Astrocyte (in vitro differentiated cells and primary cell): ENCODE measurements around the gene CCDC28A. TPM values are rescaled to one million over a fixed set of nuclear protein-coding genes. Genes with fewer than 3 reads are reported as not detected.

Experiments
- DNase-seq: peaks from one replicate; pipeline ENCODE4 v3.0.0-alpha.2; 2010; ENCODE audit warnings: low read depth
- FAIRE-seq: peaks from 2 replicates; lab custom pipeline; 2011; peaks lifted over from hg19 to GRCh38; lab: Jason Lieb, UNC
- H2AFZ ChIP-seq: 2 replicates; pipeline ENCODE4 v1.6.0; 2012; ENCODE audit warnings: low read depth, low read length, inconsistent platforms
- H3K27ac ChIP-seq: 2 replicates; pipeline ENCODE4 v1.5.1; 2011; ENCODE audit warnings: low read depth, low read length, inconsistent platforms
- H3K27me3 ChIP-seq: 2 replicates; pipeline ENCODE4 v1.6.0; 2011; ENCODE audit warnings: low read length, inconsistent platforms; ENCODE audit not compliant: insufficient read depth
- H3K36me3 ChIP-seq: 2 replicates; pipeline ENCODE4 v1.5.1; 2011; ENCODE audit warnings: low read length, inconsistent platforms; ENCODE audit not compliant: insufficient read depth
- H3K4me1 ChIP-seq: 2 replicates; pipeline ENCODE4 v1.5.1; 2011; ENCODE audit warnings: low read length, inconsistent platforms; ENCODE audit not compliant: insufficient read depth
- H3K4me2 ChIP-seq: 2 replicates; pipeline ENCODE4 v1.6.0; 2012; ENCODE audit warnings: low read length, inconsistent platforms
- H3K4me3 ChIP-seq: 2 replicates; pipeline ENCODE4 v1.5.1; 2011; ENCODE audit warnings: low read depth, mild to moderate bottlenecking, low read length, inconsistent platforms; ENCODE audit not compliant: insufficient read depth
- H3K79me2 ChIP-seq: 2 replicates; pipeline ENCODE4 v1.6.0; 2012; ENCODE audit warnings: mild to moderate bottlenecking, low read length, inconsistent platforms; ENCODE audit not compliant: insufficient read depth
- H3K9ac ChIP-seq: 2 replicates; pipeline ENCODE4 v1.6.0; 2012; ENCODE audit warnings: mild to moderate bottlenecking, low read length, inconsistent platforms
- H3K9me3 ChIP-seq: 2 replicates; pipeline ENCODE4 v1.5.1; 2012; ENCODE audit warnings: low read depth, mild to moderate bottlenecking, low read length, inconsistent platforms; ENCODE audit not compliant: insufficient read depth
- H4K20me1 ChIP-seq: 2 replicates; pipeline ENCODE4 v1.6.0; 2012; ENCODE audit warnings: low read length, inconsistent platforms; ENCODE audit not compliant: insufficient read depth
- H3K27ac Mint-ChIP-seq: one replicate; pipeline ENCODE4 v1.8.0; 2021; ENCODE audit warnings: mild to moderate bottlenecking, mixed read lengths; ENCODE audit not compliant: unreplicated experiment
- H3K27me3 Mint-ChIP-seq: one replicate; pipeline ENCODE4 v1.8.0; 2021; ENCODE audit warnings: low read depth, mixed read lengths; ENCODE audit not compliant: unreplicated experiment
- H3K36me3 Mint-ChIP-seq: one replicate; pipeline ENCODE4 v1.8.0; 2021; ENCODE audit warnings: low read depth, mixed read lengths; ENCODE audit not compliant: unreplicated experiment
- H3K4me1 Mint-ChIP-seq: one replicate; pipeline ENCODE4 v1.8.0; 2021; ENCODE audit warnings: low read depth, mixed read lengths; ENCODE audit not compliant: unreplicated experiment
- H3K4me3 Mint-ChIP-seq: one replicate; pipeline ENCODE4 v1.8.0; 2021; ENCODE audit warnings: mild to moderate bottlenecking, moderate library complexity, mixed read lengths; ENCODE audit not compliant: unreplicated experiment
- H3K9me3 Mint-ChIP-seq: one replicate; pipeline ENCODE4 v1.8.0; 2021; ENCODE audit warnings: mild to moderate bottlenecking, mixed read lengths; ENCODE audit not compliant: unreplicated experiment
- EZH2 ChIP-seq: IDR thresholded peaks from 2 replicates; pipeline ENCODE4 v1.6.1; 2012; ENCODE audit warnings: mild to moderate bottlenecking, low read length, inconsistent platforms; ENCODE audit not compliant: insufficient read depth
- total RNA-seq: library from RNA; stranded (reverse); gene quantifications from 2 replicates; pipeline ENCODE4 v1.2.1, GENCODE V29; 2021
- TF ChIP-seq, protein P1 (sequence below): IDR thresholded peaks from 2 replicates; pipeline ENCODE4 v1.5.1; 2011; ENCODE audit warnings: low read depth, mild to moderate bottlenecking, inconsistent platforms, low read length, moderate library complexity; ENCODE audit not compliant: insufficient read depth

The CCDC28A gene
- total RNA-seq, 1 donor from 2014 or later: 9.5 TPM

DNA sequence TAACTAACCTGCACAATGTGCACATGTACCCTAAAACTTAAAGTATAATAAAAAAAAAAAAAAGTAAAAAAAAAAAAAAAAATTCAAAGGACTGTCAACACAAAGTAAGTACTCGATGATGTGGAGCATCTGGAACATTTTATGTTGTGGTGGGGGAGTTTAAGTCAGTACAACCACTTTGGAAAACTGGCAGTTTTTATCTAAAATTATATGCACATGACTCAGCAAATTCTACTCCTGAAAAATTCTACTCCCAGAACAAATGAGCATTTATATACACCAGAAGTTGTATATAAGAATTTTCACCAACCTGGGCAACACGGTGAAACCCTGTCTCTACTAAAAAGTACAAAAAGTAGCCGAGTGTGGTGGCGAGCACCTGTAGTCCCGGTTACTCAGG is 36.9 kb upstream of the CCDC28A start:
- Histone ChIP-seq H3K9ac (no peak overlapping the region), H3K4me3 (no peak overlapping the region), H3K4me1 (no peaks in the 10 kb centered on the region), H3K4me2 (no peak overlapping the region), H3K79me2 (no peaks in the 10 kb centered on the region), H3K36me3 (no peaks in the 10 kb centered on the region), H4K20me1 (no peaks in the 10 kb centered on the region), H3K9me3 (no peaks in the 10 kb centered on the region), H3K27ac (no peak overlapping the region), H2AFZ (no peak overlapping the region), H3K27me3 (no peaks in the 10 kb centered on the region)
- DNase-seq (peak; percentile 12), FAIRE-seq (no peak)
- Mint-ChIP-seq H3K4me1 (no peaks in the 10 kb centered on the region), H3K27me3 (no peaks in the 10 kb centered on the region), H3K4me3 (no peak overlapping the region), H3K36me3 (peaks cover under 1% of the 10 kb centered on the region), H3K27ac (no peak overlapping the region), H3K9me3 (peaks cover 3% of the 10 kb centered on the region)
- TF ChIP-seq EZH2: no peak
- TF ChIP-seq, protein P1, sequence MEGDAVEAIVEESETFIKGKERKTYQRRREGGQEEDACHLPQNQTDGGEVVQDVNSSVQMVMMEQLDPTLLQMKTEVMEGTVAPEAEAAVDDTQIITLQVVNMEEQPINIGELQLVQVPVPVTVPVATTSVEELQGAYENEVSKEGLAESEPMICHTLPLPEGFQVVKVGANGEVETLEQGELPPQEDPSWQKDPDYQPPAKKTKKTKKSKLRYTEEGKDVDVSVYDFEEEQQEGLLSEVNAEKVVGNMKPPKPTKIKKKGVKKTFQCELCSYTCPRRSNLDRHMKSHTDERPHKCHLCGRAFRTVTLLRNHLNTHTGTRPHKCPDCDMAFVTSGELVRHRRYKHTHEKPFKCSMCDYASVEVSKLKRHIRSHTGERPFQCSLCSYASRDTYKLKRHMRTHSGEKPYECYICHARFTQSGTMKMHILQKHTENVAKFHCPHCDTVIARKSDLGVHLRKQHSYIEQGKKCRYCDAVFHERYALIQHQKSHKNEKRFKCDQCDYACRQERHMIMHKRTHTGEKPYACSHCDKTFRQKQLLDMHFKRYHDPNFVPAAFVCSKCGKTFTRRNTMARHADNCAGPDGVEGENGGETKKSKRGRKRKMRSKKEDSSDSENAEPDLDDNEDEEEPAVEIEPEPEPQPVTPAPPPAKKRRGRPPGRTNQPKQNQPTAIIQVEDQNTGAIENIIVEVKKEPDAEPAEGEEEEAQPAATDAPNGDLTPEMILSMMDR: no peak

DNA sequence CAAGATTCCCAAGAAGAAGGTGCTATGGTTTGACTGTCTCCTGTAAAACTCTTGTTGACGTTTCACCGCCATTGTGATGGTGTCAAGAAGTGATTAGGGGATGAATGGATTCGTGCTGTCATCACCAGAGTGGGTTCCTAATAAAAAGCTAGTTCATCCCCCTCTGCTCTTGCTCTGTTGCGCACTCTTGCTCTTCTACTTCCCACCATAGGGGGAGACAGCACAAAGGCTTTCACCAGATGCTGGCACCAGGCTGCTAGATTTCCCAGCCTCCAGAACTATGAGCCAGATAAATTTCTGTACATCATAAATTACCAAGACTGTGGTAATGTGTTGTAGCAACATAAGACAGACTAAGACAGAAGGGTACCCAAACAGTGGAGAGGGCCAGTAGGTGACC is 21.6 kb upstream of the CCDC28A start:
- Histone ChIP-seq H4K20me1 (no peaks in the 10 kb centered on the region), H3K36me3 (no peaks in the 10 kb centered on the region), H3K27ac (no peak overlapping the region), H2AFZ (no peak overlapping the region), H3K79me2 (no peaks in the 10 kb centered on the region), H3K9me3 (no peaks in the 10 kb centered on the region), H3K4me2 (no peak overlapping the region), H3K27me3 (no peaks in the 10 kb centered on the region), H3K4me1 (no peaks in the 10 kb centered on the region), H3K9ac (no peak overlapping the region), H3K4me3 (no peak overlapping the region)
- Mint-ChIP-seq H3K4me1 (no peaks in the 10 kb centered on the region), H3K9me3 (peaks cover 1% of the 10 kb centered on the region), H3K36me3 (no peaks in the 10 kb centered on the region), H3K27me3 (no peaks in the 10 kb centered on the region), H3K4me3 (no peak overlapping the region), H3K27ac (no peak overlapping the region)
- FAIRE-seq: no peak
- DNase-seq: no peak
- TF ChIP-seq, protein P1: no peak
- TF ChIP-seq EZH2: no peak

DNA sequence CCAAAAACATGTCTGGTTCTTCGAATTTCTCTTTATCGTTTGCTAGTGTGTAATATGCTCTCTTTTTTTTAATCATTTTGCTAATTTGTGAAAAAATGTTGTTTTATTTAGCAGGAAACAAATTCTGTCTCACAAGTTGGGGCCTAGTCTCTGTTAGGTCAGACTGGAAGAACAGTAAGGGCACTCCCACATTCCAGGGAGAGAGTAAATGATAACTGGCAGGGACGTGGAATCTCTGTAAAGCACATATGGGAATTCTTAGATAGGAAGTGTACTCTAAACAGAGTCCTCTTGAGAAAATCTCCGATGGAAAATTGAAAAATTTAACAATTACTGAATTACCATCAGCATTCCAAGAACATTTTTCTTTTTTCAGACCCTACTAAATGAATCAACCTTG is 16.4 kb upstream of the CCDC28A start:
- H3K27me3 ChIP-seq: no peaks in the 10 kb centered on the region
- Mint-ChIP-seq H3K4me3 (no peak overlapping the region), H3K4me1 (no peaks in the 10 kb centered on the region), H3K36me3 (no peaks in the 10 kb centered on the region), H3K27ac (no peak overlapping the region), H3K9me3 (peaks cover 1% of the 10 kb centered on the region), H3K27me3 (no peaks in the 10 kb centered on the region)
- TF ChIP-seq, protein P1: no peak
- TF ChIP-seq EZH2: no peak
- H4K20me1 ChIP-seq: no peaks in the 10 kb centered on the region
- H3K27ac ChIP-seq: no peak overlapping the region
- H3K4me2 ChIP-seq: no peak overlapping the region
- no peak for DNase-seq
- no peak overlapping the region for H3K9ac ChIP-seq
- H2AFZ ChIP-seq: no peak overlapping the region
- no peaks in the 10 kb centered on the region for H3K9me3 ChIP-seq
- H3K4me1 ChIP-seq: no peaks in the 10 kb centered on the region
- no peaks in the 10 kb centered on the region for H3K79me2 ChIP-seq
- no peaks in the 10 kb centered on the region for H3K36me3 ChIP-seq
- no peak overlapping the region for H3K4me3 ChIP-seq
- FAIRE-seq: no peak
